GM12874 (cell line): ENCODE results near the gene ITPKC.

Experiments
- TF ChIP-seq, protein P1 (sequence below): IDR thresholded peaks from 2 replicates; pipeline ENCODE4 v1.5.1; 2011; ENCODE audit warnings: low read depth, mild to moderate bottlenecking, control low read depth, low read length, moderate library complexity; ENCODE audit not compliant: insufficient read depth

The ITPKC gene

DNA sequence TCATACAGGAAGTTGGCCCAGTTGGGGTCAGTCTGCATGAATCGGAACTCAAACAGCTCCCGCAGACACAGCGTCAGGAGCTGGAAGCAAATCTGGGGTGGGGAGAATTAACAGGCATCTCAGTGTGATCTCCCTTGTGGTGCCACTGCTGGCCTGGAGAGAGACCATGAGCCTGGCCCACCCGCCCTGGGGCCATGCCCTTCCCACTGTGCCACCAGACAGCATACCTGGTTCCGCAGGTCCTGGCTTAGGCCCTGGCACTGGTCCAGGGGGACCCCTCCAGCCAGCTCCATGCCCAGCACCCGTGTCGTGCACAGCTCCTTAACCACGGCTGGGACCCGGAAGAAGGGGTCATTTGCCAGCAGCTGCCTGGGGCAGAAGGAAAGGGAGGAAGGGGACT is 16.8 kb upstream of the ITPKC start:
- TF ChIP-seq, protein P1, sequence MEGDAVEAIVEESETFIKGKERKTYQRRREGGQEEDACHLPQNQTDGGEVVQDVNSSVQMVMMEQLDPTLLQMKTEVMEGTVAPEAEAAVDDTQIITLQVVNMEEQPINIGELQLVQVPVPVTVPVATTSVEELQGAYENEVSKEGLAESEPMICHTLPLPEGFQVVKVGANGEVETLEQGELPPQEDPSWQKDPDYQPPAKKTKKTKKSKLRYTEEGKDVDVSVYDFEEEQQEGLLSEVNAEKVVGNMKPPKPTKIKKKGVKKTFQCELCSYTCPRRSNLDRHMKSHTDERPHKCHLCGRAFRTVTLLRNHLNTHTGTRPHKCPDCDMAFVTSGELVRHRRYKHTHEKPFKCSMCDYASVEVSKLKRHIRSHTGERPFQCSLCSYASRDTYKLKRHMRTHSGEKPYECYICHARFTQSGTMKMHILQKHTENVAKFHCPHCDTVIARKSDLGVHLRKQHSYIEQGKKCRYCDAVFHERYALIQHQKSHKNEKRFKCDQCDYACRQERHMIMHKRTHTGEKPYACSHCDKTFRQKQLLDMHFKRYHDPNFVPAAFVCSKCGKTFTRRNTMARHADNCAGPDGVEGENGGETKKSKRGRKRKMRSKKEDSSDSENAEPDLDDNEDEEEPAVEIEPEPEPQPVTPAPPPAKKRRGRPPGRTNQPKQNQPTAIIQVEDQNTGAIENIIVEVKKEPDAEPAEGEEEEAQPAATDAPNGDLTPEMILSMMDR: no peak

DNA sequence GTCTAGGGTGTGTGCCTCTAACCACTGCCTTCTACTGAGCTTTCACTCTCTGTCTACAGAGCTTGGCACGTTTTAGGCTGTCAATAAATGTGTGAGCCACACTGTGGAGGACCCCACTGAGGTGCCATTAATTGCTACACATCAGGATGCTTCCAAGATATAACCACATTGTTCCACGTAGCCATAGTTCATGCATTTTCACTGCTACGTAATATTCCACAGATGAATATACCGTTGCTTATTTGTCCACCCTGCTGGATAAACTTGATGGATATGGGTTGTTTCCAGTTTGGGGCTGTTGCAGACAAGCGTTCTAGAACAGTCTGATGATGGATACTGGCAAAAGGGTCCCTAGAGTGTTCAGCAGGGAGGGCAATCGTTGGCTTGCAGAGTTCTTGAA is 15.2 kb upstream of the ITPKC start:
- TF ChIP-seq, protein P1: no peak

DNA sequence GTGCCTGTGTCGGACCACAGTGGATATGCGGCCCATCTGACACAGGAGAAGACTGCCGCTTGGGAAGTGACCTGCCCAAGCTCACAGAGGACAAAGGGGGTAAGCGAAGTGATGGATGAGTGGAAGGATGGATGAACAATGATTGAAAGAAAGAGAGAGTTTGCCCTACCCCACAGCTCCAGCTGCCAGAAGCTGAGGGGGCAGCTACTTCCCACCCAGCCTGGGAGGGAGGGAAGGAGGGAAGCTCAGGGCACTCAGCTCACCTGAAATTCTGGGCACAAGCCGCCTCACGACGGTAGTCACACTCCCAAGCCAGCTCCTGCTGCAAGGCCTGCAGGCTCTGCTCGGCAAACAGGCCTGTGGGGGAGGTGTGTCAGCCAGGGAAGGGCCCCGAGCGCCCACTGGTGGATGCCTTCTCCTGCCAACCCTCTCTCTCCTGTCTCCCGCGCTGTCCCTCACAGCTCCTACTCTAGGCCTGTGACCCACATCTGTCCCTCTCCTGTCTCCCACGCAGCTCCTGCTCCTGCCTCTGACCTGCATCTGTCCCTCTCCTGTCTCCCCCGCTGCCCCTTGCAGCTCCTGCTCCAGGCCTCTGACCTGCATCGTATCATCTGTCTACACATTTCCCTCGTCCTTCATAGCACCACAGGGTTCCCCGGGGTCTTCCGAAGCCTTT is 14.4 kb upstream of the ITPKC start:
- TF ChIP-seq, protein P1: no peak

DNA sequence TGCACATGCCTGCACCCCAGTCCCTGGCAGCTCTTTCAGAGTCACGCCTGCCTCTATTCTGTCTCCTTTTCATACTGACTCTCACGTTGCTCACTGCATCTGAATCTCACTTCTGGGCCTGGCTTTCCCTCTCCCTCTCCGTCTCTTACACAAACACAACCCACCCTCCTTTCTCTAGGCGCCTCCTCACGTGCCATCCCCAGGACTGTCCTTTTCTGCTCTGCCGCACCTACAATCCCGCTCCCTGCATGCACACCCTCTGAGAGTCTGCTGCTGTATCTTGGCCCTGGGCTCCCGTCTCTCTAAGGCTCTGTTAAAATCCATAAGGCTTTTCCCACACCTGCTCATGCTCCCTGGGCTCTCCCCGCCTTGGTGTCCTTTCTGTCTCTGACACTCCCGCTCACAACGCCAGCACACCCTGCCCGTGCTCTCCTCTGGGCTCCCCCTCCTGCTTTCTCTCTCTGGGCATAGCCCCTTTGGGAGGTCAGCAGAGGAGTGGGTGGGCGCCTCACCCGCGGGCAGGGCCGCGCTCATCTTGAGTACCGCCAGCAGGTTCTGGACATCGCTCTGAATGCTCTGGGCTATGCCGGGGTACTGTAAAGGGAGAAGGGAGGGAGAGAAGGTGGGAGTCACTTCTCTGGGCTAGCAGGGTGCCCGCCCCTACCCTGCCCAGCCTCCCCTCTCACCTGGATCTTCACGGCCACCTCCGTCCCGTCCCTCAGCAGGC is 13.7 kb upstream of the ITPKC start:
- TF ChIP-seq, protein P1: no peak

- TF ChIP-seq, protein P1: no peak
These were observed 12.2 kb upstream of the ITPKC start for GRCh38 chr19:40704491-40705361.

- TF ChIP-seq, protein P1: no peak
These were observed 11.6 kb upstream of the ITPKC start for GRCh38 chr19:40705362-40705651.

DNA sequence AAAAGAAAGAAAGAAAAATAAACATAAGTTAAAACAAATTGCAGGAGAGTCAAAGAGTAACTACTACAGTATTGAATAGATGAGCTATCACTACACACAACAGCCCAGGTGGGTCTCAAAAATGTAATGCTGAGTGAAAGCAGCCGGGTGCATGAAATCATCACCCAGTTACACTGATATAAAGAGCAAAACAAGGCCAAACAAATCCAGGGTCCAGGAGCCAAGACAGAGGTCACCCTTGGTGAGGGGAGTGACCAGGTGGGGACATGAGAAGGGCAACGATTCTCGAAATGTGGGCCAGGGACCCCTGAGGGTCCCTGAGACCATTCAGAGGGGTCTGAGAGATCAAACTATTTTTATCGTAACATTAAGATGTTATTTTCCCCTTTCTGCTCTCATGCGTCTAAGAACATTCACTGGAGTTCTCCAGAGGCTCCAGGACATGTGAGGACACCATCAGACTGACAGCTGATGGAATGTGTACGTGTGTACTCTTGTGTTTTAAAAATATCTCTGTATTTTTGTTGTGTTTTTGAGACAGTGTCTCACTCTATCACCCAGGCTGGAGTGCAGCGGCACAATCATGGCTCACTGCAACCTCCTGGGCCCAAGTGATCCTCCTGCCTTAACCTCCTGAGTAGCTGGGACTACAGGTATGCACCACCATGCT is 10.8 kb upstream of the ITPKC start:
- TF ChIP-seq, protein P1: no peak
